ENCODE data around the gene MED4.
"Not testable (repeated sequence)": the region's sequence is repeated elsewhere in the genome, so short reads cannot be mapped to it uniquely, and the experiment has no call there.

The MED4 gene

GRCh38 chr13:48072304-48072703, 22.6 kb downstream of the MED4 start:
- peaks cover 78% of the 10 kb centered on the region for H3K9me3 ChIP-seq (ENCODE audit: insufficient read depth, low read length)

GRCh38 chr13:48070942-48071341, 24.0 kb downstream of the MED4 start:
- H3K4me1 ChIP-seq (ENCODE audit: insufficient read depth, insufficient read length) = no peaks in the 10 kb centered on the region
- H3K36me3 ChIP-seq (ENCODE audit: insufficient read depth, insufficient read length, low read length) = peaks cover 68% of the 10 kb centered on the region
- H3K27me3 ChIP-seq (ENCODE audit: insufficient read depth, insufficient read length) = no peaks in the 10 kb centered on the region
- TF ChIP-seq ZNF274 (IDR thresholded peaks at IDR 0.05; ENCODE audit: low read depth, low read length) = no peak
- TF ChIP-seq SUZ12 (IDR thresholded peaks at IDR 0.05; ENCODE audit: extremely low read depth, insufficient read depth, insufficient read length) = no peak
- TF ChIP-seq YY1 (IDR thresholded peaks at IDR 0.05; ENCODE audit: insufficient read depth, insufficient read length) = no peak
- H3K9ac ChIP-seq (ENCODE audit: insufficient read length, low read depth) = no peak overlapping the region
- H3K9me3 ChIP-seq (ENCODE audit: insufficient read depth, low read length) = peaks cover 91% of the 10 kb centered on the region
- no peak overlapping the region for H3K4me3 ChIP-seq (ENCODE audit: insufficient read length, low read depth)
- DNase-seq (ENCODE audit: low read depth, low spot score) = no peak

More at GRCh38 chr13:48072304-48072703, 22.6 kb downstream of the MED4 start:
- TF ChIP-seq SUZ12 (IDR thresholded peaks at IDR 0.05; ENCODE audit: extremely low read depth, insufficient read depth, insufficient read length) (no peak), ZNF274 (IDR thresholded peaks at IDR 0.05; ENCODE audit: low read depth, low read length) (no peak), YY1 (IDR thresholded peaks at IDR 0.05; ENCODE audit: insufficient read depth, insufficient read length) (no peak)
- no peaks in the 10 kb centered on the region for H3K4me1 ChIP-seq (ENCODE audit: insufficient read depth, insufficient read length)
- H3K9ac ChIP-seq (ENCODE audit: insufficient read length, low read depth) = no peak overlapping the region
- H3K4me3 ChIP-seq (ENCODE audit: insufficient read length, low read depth) = no peak overlapping the region
- no peak for DNase-seq (ENCODE audit: low read depth, low spot score)
- peaks cover 73% of the 10 kb centered on the region for H3K36me3 ChIP-seq (ENCODE audit: insufficient read depth, insufficient read length, low read length)
- H3K27me3 ChIP-seq (ENCODE audit: insufficient read depth, insufficient read length) = no peaks in the 10 kb centered on the region

GRCh38 chr13:48069573-48069972, 25.3 kb downstream of the MED4 start:
- Histone ChIP-seq H3K4me3 (ENCODE audit: insufficient read length, low read depth) (no peak overlapping the region), H3K36me3 (ENCODE audit: insufficient read depth, insufficient read length, low read length) (peaks cover 58% of the 10 kb centered on the region), H3K9ac (ENCODE audit: insufficient read length, low read depth) (no peak overlapping the region), H3K27me3 (ENCODE audit: insufficient read depth, insufficient read length) (no peaks in the 10 kb centered on the region), H3K4me1 (ENCODE audit: insufficient read depth, insufficient read length) (no peaks in the 10 kb centered on the region), H3K9me3 (ENCODE audit: insufficient read depth, low read length) (peaks cover 84% of the 10 kb centered on the region)
- TF ChIP-seq ZNF274 (IDR thresholded peaks at IDR 0.05; ENCODE audit: low read depth, low read length) (no peak), YY1 (IDR thresholded peaks at IDR 0.05; ENCODE audit: insufficient read depth, insufficient read length) (no peak), SUZ12 (IDR thresholded peaks at IDR 0.05; ENCODE audit: extremely low read depth, insufficient read depth, insufficient read length) (no peak)
- DNase-seq (ENCODE audit: low read depth, low spot score) = no peak

GRCh38 chr13:48068952-48069351, 26.0 kb downstream of the MED4 start:
- Histone ChIP-seq H3K36me3 (ENCODE audit: insufficient read depth, insufficient read length, low read length) (peaks cover 52% of the 10 kb centered on the region), H3K4me3 (ENCODE audit: insufficient read length, low read depth) (no peak overlapping the region), H3K9ac (ENCODE audit: insufficient read length, low read depth) (no peak overlapping the region), H3K4me1 (ENCODE audit: insufficient read depth, insufficient read length) (no peaks in the 10 kb centered on the region), H3K27me3 (ENCODE audit: insufficient read depth, insufficient read length) (no peaks in the 10 kb centered on the region), H3K9me3 (ENCODE audit: insufficient read depth, low read length) (peaks cover 81% of the 10 kb centered on the region)
- TF ChIP-seq YY1 (IDR thresholded peaks at IDR 0.05; ENCODE audit: insufficient read depth, insufficient read length) (no peak), ZNF274 (IDR thresholded peaks at IDR 0.05; ENCODE audit: low read depth, low read length) (no peak), SUZ12 (IDR thresholded peaks at IDR 0.05; ENCODE audit: extremely low read depth, insufficient read depth, insufficient read length) (no peak)
- DNase-seq (ENCODE audit: low read depth, low spot score) = no peak

GRCh38 chr13:48068036-48068435, 26.9 kb downstream of the MED4 start:
- no peak for TF ChIP-seq YY1 (IDR thresholded peaks at IDR 0.05; ENCODE audit: insufficient read depth, insufficient read length)
- TF ChIP-seq ZNF274 (IDR thresholded peaks at IDR 0.05; ENCODE audit: low read depth, low read length) = no peak
- TF ChIP-seq SUZ12 (IDR thresholded peaks at IDR 0.05; ENCODE audit: extremely low read depth, insufficient read depth, insufficient read length) = no peak
- Histone ChIP-seq H3K4me1 (ENCODE audit: insufficient read depth, insufficient read length) (no peaks in the 10 kb centered on the region), H3K27me3 (ENCODE audit: insufficient read depth, insufficient read length) (no peaks in the 10 kb centered on the region), H3K36me3 (ENCODE audit: insufficient read depth, insufficient read length, low read length) (peaks cover 42% of the 10 kb centered on the region), H3K9me3 (ENCODE audit: insufficient read depth, low read length) (peaks cover 72% of the 10 kb centered on the region), H3K9ac (ENCODE audit: insufficient read length, low read depth) (no peak overlapping the region), H3K4me3 (ENCODE audit: insufficient read length, low read depth) (no peak overlapping the region)
- no peak for DNase-seq (ENCODE audit: low read depth, low spot score)

GRCh38 chr13:48066310-48066989, 28.5 kb downstream of the MED4 start:
- no peaks in the 10 kb centered on the region for H3K27me3 ChIP-seq (ENCODE audit: insufficient read depth, insufficient read length)
- H3K9me3 ChIP-seq (ENCODE audit: insufficient read depth, low read length) = peaks cover 56% of the 10 kb centered on the region
- DNase-seq (ENCODE audit: low read depth, low spot score) = no peak
- H3K36me3 ChIP-seq (ENCODE audit: insufficient read depth, insufficient read length, low read length) = peaks cover 27% of the 10 kb centered on the region
- H3K9ac ChIP-seq (ENCODE audit: insufficient read length, low read depth) = no peak overlapping the region
- H3K4me1 ChIP-seq (ENCODE audit: insufficient read depth, insufficient read length) = no peaks in the 10 kb centered on the region
- TF ChIP-seq ZNF274 (IDR thresholded peaks at IDR 0.05; ENCODE audit: low read depth, low read length) = no peak
- TF ChIP-seq YY1 (IDR thresholded peaks at IDR 0.05; ENCODE audit: insufficient read depth, insufficient read length) = no peak
- no peak for TF ChIP-seq SUZ12 (IDR thresholded peaks at IDR 0.05; ENCODE audit: extremely low read depth, insufficient read depth, insufficient read length)
- H3K4me3 ChIP-seq (ENCODE audit: insufficient read length, low read depth) = no peak overlapping the region

GRCh38 chr13:48059951-48060350, 35.0 kb downstream of the MED4 start:
- H3K4me3 ChIP-seq (ENCODE audit: insufficient read length, low read depth); H3K9ac ChIP-seq (ENCODE audit: insufficient read length, low read depth); H3K9me3 ChIP-seq (ENCODE audit: insufficient read depth, low read length); DNase-seq (ENCODE audit: low read depth, low spot score); H3K4me1 ChIP-seq (ENCODE audit: insufficient read depth, insufficient read length); H3K36me3 ChIP-seq (ENCODE audit: insufficient read depth, insufficient read length, low read length); H3K27me3 ChIP-seq (ENCODE audit: insufficient read depth, insufficient read length): not testable (repeated sequence)

GRCh38 chr13:48058536-48058935, 36.4 kb downstream of the MED4 start:
- not testable (repeated sequence) for H3K4me1 ChIP-seq (ENCODE audit: insufficient read depth, insufficient read length); H3K9me3 ChIP-seq (ENCODE audit: insufficient read depth, low read length); DNase-seq (ENCODE audit: low read depth, low spot score)

More at GRCh38 chr13:48058536-48058935, 36.4 kb downstream of the MED4 start:
- H3K36me3 ChIP-seq (ENCODE audit: insufficient read depth, insufficient read length, low read length); H3K4me3 ChIP-seq (ENCODE audit: insufficient read length, low read depth); H3K9ac ChIP-seq (ENCODE audit: insufficient read length, low read depth); H3K27me3 ChIP-seq (ENCODE audit: insufficient read depth, insufficient read length): not testable (repeated sequence)

Data from NT2/D1 (cell line).